HEK293 (cell line): ENCODE measurements around the gene CCDC63.

Experiments
- CTCF ChIA-PET: fragments of 350-600 bp; formaldehyde crosslinking; extraction: SDS; loops from one replicate; lab custom pipeline; 2021; ENCODE audit warnings: antibody characterized with exemption; lab: Yijun Ruan, JAX
- POLR2A ChIA-PET: fragments of 300-600 bp; formaldehyde crosslinking; extraction: SDS; loops from one replicate; lab custom pipeline; 2020; ENCODE audit warnings: antibody characterized with exemption, inconsistent platforms; lab: Yijun Ruan, JAX
- H3K27ac ChIP-seq: fragments of 200-500 bp; sonication (Bioruptor generic); 2 replicates; pipeline ENCODE4 v1.5.1; 2014; ENCODE audit warnings: low read depth, low read length, control low read depth, inconsistent platforms; ENCODE audit errors: extremely low read depth
- H3K36me3 ChIP-seq, 2 experiments: fragments of 200-500 bp in 1 of 2; sonication (Bioruptor generic) in 1 of 2; 1 replicate in 1 of 2; 2 replicates in 1 of 2; pipeline ENCODE4 v1.5.1; 2014 to 2017; ENCODE audit warnings: inconsistent platforms in 2 of 2, low read length in 2 of 2; ENCODE audit not compliant: control insufficient read depth in 2 of 2, insufficient read depth in 1 of 2
- H3K4me1 ChIP-seq: fragments of 200-500 bp; sonication (Bioruptor generic); 2 replicates; pipeline ENCODE4 v1.5.1; 2014; ENCODE audit warnings: mild to moderate bottlenecking, low read length, inconsistent platforms; ENCODE audit not compliant: control insufficient read depth, insufficient read depth
- H3K4me3 ChIP-seq: 2 replicates; pipeline ENCODE4 v1.5.1; 2011; ENCODE audit warnings: low read depth, mild to moderate bottlenecking, control low read depth, low read length, moderate library complexity
- H3K9me3 ChIP-seq: fragments of 200-500 bp; sonication (Bioruptor generic); 2 replicates; pipeline ENCODE4 v1.5.1; 2014; ENCODE audit warnings: low read depth, low read length, inconsistent platforms; ENCODE audit not compliant: control insufficient read depth, insufficient read depth
- GFI1B ChIP-seq: fragments of 450-650 bp; formaldehyde crosslinking; IDR thresholded peaks from 2 replicates; pipeline ENCODE4 v1.5.1; 2016; ENCODE audit warnings: missing biosample characterization, missing genetic modification characterization
- KLF9 ChIP-seq: fragments of 450-650 bp; formaldehyde crosslinking; IDR thresholded peaks from 2 replicates; pipeline ENCODE4 v1.5.1; 2016; ENCODE audit warnings: missing biosample characterization, missing genetic modification characterization, low read depth
- REST ChIP-seq: fragments of 450-650 bp; formaldehyde crosslinking; IDR thresholded peaks from 2 replicates; pipeline ENCODE4 v1.5.1; 2016; ENCODE audit warnings: missing biosample characterization, missing genetic modification characterization
- SCRT1 ChIP-seq: fragments of 450-650 bp; formaldehyde crosslinking; IDR thresholded peaks from 2 replicates; pipeline ENCODE4 v1.5.1; 2016; ENCODE audit warnings: missing biosample characterization, missing genetic modification characterization, borderline replicate concordance
- YY2 ChIP-seq: fragments of 450-650 bp; formaldehyde crosslinking; IDR thresholded peaks from 2 replicates; pipeline ENCODE4 v1.5.1; 2016; ENCODE audit warnings: missing biosample characterization, missing genetic modification characterization
- ZNF121 ChIP-seq: fragments of 450-650 bp; formaldehyde crosslinking; IDR thresholded peaks from 2 replicates; pipeline ENCODE4 v1.5.1; 2016; ENCODE audit warnings: missing biosample characterization, missing genetic modification characterization
- ZNF138 ChIP-seq: fragments of 450-650 bp; formaldehyde crosslinking; IDR thresholded peaks from 2 replicates; pipeline ENCODE4 v1.5.1; 2016; ENCODE audit warnings: missing biosample characterization, missing genetic modification characterization, borderline replicate concordance
- ZNF169 ChIP-seq: fragments of 450-650 bp; formaldehyde crosslinking; IDR thresholded peaks from 2 replicates; pipeline ENCODE4 v1.5.1; 2016; ENCODE audit warnings: missing biosample characterization, missing genetic modification characterization
- ZNF19 ChIP-seq: fragments of 450-650 bp; formaldehyde crosslinking; IDR thresholded peaks from 2 replicates; pipeline ENCODE4; 2016; ENCODE audit warnings: missing biosample characterization, missing genetic modification characterization, low read depth
- ZNF26 ChIP-seq: fragments of 450-650 bp; formaldehyde crosslinking; IDR thresholded peaks from 2 replicates; pipeline ENCODE4 v1.5.1; 2016; ENCODE audit warnings: missing biosample characterization, missing genetic modification characterization
- ZNF398 ChIP-seq: fragments of 450-650 bp; formaldehyde crosslinking; IDR thresholded peaks from 2 replicates; pipeline ENCODE4 v1.5.1; 2017; ENCODE audit warnings: missing biosample characterization, missing genetic modification characterization
- ZNF521 ChIP-seq: fragments of 450-650 bp; formaldehyde crosslinking; IDR thresholded peaks from 2 replicates; pipeline ENCODE4 v1.5.1; 2017; ENCODE audit warnings: missing biosample characterization, mild to moderate bottlenecking, missing genetic modification characterization
- ZNF558 ChIP-seq: fragments of 450-650 bp; formaldehyde crosslinking; IDR thresholded peaks from 2 replicates; pipeline ENCODE4 v1.5.1; 2016; ENCODE audit warnings: missing biosample characterization, missing genetic modification characterization
- ZNF658 ChIP-seq: fragments of 450-650 bp; formaldehyde crosslinking; IDR thresholded peaks from 2 replicates; pipeline ENCODE4; 2016; ENCODE audit warnings: missing biosample characterization, missing genetic modification characterization
- ZNF660 ChIP-seq: fragments of 450-650 bp; IDR thresholded peaks from 2 replicates; pipeline ENCODE4 v1.5.1; 2018; ENCODE audit warnings: missing biosample characterization, mild to moderate bottlenecking, missing genetic modification characterization
- ZNF830 ChIP-seq: fragments of 450-650 bp; IDR thresholded peaks from 2 replicates; pipeline ENCODE4 v1.5.0; 2018; ENCODE audit warnings: missing biosample characterization, missing genetic modification characterization, low read depth, mild to moderate bottlenecking, moderate library complexity
- ZNF837 ChIP-seq: fragments of 450-650 bp; formaldehyde crosslinking; IDR thresholded peaks from 2 replicates; pipeline ENCODE4 v1.5.1; 2016; ENCODE audit warnings: missing biosample characterization, missing genetic modification characterization
- TF ChIP-seq, protein P1 (sequence below): fragments of 450-650 bp; formaldehyde crosslinking; IDR thresholded peaks from 2 replicates; pipeline ENCODE4; 2016; ENCODE audit warnings: missing biosample characterization, missing genetic modification characterization
- TF ChIP-seq, protein P2 (sequence below): fragments of 450-650 bp; formaldehyde crosslinking; IDR thresholded peaks from 2 replicates; pipeline ENCODE4 v1.5.0; 2017; ENCODE audit warnings: missing biosample characterization, missing genetic modification characterization, borderline replicate concordance
- TF ChIP-seq, protein P3 (sequence below): fragments of 450-650 bp; formaldehyde crosslinking; IDR thresholded peaks from 2 replicates; pipeline ENCODE4 v1.5.1; 2017; ENCODE audit warnings: missing biosample characterization, mild to moderate bottlenecking, missing genetic modification characterization, moderate library complexity

Gene CCDC63

DNA sequence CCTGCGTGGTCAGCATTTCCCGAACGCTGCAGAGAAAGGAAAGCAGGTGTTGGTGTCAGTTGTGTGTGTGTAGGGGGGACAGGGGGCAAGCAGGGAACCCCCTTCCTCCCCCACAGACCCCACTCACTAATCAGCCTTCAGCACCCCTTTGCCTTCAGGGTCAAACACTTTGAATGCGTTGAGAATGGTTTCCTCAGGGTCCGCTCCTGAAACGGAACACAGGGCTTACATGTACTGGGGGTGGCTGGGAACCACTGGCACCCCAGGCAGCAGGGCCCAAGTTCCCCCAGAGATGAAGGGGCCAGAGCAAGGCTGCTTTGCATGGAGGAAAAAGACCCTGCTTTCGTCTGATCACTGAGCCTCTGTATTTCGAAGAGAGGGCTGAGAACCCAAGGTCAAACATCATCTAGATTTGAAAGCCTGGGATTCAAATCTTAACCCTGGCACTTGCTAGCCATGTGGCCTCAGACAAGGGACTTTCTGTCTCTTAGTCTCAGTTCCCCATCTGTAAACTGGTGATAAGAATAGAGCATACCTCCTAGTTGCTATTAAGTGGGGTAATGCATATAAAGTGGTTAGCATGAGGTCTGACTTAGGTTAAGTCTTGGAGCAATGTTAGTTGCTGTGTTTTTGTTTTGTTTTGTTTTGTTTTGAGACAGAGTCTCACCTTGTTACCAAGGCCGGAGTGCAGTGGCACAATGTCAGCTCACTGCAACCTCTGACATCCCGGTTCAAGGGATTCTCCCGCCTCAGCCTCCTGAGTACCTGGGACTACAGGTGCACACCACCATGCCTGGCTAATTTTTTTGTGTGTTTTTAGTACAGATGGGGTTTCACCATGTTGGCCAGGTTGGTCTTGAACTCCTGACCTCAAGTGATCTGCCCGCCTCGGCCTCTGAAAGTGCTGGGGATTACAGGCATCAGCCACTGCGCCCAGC, 66.6 kb downstream of the CCDC63 start:
- no peak for TF ChIP-seq YY2 (tag by site-specific recombination)
- no peak for TF ChIP-seq ZNF121
- TF ChIP-seq ZNF19 = no peak
- TF ChIP-seq ZNF660 (tag by site-specific recombination) = no peak
- no peak for TF ChIP-seq ZNF837 (tag by site-specific recombination)
- TF ChIP-seq ZNF138 (tag by site-specific recombination) = no peak
- no peak for TF ChIP-seq ZNF169 (tag by site-specific recombination)
- TF ChIP-seq REST (tag by site-specific recombination) = no peak
- TF ChIP-seq ZNF26 = no peak
- TF ChIP-seq, protein P1, sequence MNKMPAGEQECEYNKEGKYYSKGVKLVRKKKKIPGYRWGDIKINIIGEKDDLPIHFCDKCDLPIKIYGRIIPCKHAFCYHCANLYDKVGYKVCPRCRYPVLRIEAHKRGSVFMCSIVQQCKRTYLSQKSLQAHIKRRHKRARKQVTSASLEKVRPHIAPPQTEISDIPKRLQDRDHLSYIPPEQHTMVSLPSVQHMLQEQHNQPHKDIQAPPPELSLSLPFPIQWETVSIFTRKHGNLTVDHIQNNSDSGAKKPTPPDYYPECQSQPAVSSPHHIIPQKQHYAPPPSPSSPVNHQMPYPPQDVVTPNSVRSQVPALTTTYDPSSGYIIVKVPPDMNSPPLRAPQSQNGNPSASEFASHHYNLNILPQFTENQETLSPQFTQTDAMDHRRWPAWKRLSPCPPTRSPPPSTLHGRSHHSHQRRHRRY (tag by site-specific recombination) = no peak
- TF ChIP-seq SCRT1 = no peak
- TF ChIP-seq, protein P2, sequence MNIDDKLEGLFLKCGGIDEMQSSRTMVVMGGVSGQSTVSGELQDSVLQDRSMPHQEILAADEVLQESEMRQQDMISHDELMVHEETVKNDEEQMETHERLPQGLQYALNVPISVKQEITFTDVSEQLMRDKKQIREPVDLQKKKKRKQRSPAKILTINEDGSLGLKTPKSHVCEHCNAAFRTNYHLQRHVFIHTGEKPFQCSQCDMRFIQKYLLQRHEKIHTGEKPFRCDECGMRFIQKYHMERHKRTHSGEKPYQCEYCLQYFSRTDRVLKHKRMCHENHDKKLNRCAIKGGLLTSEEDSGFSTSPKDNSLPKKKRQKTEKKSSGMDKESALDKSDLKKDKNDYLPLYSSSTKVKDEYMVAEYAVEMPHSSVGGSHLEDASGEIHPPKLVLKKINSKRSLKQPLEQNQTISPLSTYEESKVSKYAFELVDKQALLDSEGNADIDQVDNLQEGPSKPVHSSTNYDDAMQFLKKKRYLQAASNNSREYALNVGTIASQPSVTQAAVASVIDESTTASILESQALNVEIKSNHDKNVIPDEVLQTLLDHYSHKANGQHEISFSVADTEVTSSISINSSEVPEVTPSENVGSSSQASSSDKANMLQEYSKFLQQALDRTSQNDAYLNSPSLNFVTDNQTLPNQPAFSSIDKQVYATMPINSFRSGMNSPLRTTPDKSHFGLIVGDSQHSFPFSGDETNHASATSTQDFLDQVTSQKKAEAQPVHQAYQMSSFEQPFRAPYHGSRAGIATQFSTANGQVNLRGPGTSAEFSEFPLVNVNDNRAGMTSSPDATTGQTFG (tag by site-specific recombination) = no peak
- TF ChIP-seq, protein P3, sequence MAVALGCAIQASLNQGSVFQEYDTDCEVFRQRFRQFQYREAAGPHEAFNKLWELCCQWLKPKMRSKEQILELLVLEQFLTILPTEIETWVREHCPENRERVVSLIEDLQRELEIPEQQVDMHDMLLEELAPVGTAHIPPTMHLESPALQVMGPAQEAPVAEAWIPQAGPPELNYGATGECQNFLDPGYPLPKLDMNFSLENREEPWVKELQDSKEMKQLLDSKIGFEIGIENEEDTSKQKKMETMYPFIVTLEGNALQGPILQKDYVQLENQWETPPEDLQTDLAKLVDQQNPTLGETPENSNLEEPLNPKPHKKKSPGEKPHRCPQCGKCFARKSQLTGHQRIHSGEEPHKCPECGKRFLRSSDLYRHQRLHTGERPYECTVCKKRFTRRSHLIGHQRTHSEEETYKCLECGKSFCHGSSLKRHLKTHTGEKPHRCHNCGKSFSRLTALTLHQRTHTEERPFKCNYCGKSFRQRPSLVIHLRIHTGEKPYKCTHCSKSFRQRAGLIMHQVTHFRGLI (tag by site-specific recombination) = no peak
- TF ChIP-seq ZNF521 = no peak
- no peak for TF ChIP-seq KLF9 (tag by site-specific recombination)
- TF ChIP-seq ZNF658 = no peak
- no peak for TF ChIP-seq ZNF830 (tag by site-specific recombination)
- no peak for TF ChIP-seq GFI1B (tag by site-specific recombination)
- TF ChIP-seq ZNF558 (tag by site-specific recombination) = no peak
- no peak for TF ChIP-seq ZNF398
- TF ChIP-seq, all 188 proteins: peak for 0
- Histone ChIP-seq H3K36me3 (no peaks in the 10 kb centered on the region), H3K4me1 (no peaks in the 10 kb centered on the region), H3K9me3 (no peaks in the 10 kb centered on the region), H3K27ac (no peak overlapping the region), H3K4me3 (no peak overlapping the region)
- ChIA-PET POLR2A (no interaction called here), CTCF (interaction anchor here (1.2 kb wide), 1 partner anchor 19 kb away, joined by 3 read pairs; no protein-coding TSS in a partner anchor)
